GM12892 (cell line): ENCODE measurements around the gene SOST.

Experiments
- POLR2A ChIP-seq: IDR thresholded peaks from 2 replicates; pipeline ENCODE4 v1.6.1; 2011; ENCODE audit warnings: low read depth, low read length, control low read depth
- TAF1 ChIP-seq: IDR thresholded peaks from 2 replicates; pipeline ENCODE4 v1.6.1; 2011; ENCODE audit warnings: low read depth, mild to moderate bottlenecking, control low read depth, low read length, borderline replicate concordance

DNA sequence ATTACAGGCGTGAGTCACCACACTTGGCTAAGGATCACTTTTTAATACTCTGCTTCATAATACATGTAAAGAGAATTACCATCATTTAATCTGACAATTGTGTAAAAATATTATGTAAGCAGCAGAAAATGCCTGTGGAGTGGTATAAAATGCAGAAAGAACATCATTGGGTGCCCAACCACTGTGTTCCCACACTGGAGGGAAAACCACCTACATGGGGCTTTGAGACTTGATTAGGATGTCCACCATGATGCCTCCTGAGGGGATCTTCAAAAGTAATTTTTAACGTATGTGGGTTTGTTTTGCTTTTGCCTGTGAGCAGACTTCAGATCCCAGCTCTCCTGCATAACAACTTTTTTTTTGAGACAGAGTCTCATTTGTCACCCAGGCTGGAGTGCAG is 40.5 kb upstream of the SOST start:
- no peak for TF ChIP-seq TAF1
- no peak for TF ChIP-seq POLR2A
